Sciatic nerve (tissue), 2 donors: Measurements from ENCODE around the gene ZC3HAV1. TPM values are rescaled to one million over a fixed set of nuclear protein-coding genes. Genes with fewer than 3 reads are reported as not detected.
"Not testable (repeated sequence)": the region's sequence is repeated elsewhere in the genome, so short reads cannot be mapped to it uniquely, and the experiment has no call there.

Experiments
- ATAC-seq: fragments of 200-7000 bp; cut with Tn5 transposase; one replicate; pipeline ENCODE4 v1.9.1; 2020; ENCODE audit warnings: mild to moderate bottlenecking, moderate library complexity
- DNase-seq: peaks from one replicate; pipeline ENCODE4 v3.0.0-alpha.2; 2020; ENCODE audit warnings: low spot score
- intact Hi-C: fragments of 100-400 bp; cut with DNase I; formaldehyde crosslinking; loops from one replicate; pipeline ENCODE4 v1.14.2; 2022
- total RNA-seq: library from RNA; stranded (reverse); fragmentation: NEBNext Ultra II Directional; extraction: Animal tissue kit (Norgen Biotek cat#: 25700); gene quantifications from one replicate; pipeline ENCODE4 v1.2.1, GENCODE V29; 2021
- donor health status: DM: no; HTN: no; CAD: no.
- donor health status: DM: no; HTN: no; CAD: no.

Gene ZC3HAV1
- total RNA-seq, 1 donor from 2014 or later, result 38.2 TPM

DNA sequence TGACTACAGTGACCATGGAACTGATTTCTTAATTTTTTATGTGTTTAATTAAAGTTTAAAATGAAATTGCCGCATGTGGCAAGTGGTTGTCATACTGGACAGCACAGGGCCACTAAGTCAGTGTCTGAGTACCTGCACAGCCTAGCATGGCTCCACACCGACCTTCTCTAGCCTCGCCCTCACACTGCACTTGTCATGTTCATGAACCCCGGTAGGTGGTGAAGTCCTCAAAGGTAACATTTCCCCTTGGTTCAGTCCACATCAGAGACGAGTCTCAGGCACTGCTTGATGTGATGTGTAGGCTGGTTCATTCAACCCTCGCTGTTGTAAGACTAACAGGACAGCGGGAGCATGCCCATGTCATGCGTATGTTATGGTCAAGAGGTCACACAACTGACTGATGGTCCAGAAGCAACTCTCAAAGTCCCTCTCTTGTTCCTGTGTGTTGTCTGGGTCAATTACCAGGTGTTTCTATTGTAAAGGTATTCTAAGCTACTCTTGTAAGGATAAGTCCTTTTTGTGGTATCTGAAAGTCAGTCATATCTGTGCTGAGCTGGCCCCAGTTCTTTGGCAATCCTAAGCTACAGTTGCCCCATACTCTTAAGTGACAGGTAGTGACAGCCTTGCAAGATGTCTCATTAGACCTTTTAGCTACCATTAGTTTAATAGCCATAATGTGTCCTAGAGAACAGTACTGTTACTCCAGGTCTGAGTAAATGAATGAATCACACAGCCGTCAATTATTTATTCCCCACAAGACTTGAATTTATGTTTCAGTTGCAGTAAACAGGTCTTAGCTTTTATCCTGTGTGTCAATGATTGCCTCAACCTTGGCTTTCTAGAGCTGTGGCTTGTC lies 40.7 kb downstream of the ZC3HAV1 start:
- no peak for DNase-seq
- intact Hi-C loops, result no loop called here
- ATAC-seq, result no peak

DNA sequence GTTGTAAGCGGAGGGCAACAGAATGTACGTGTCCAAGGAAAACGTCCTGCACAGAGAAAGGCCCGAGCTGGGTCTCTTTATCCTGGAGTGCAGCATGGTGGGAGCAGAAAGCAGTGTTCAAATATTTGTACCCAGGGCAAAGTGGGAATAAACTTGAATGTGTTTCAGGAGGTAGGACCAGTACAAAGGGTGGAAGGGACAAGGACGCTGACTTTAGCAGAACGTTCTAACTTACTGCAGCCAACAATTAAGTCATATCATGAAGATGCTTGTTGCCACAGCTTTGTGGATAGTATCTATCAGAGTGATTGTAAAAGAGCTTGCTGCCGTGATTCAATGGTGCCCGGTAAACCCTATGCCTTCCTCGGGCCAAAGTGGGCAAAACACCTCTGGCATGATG lies 43.2 kb downstream of the ZC3HAV1 start:
- ATAC-seq (no peak), DNase-seq (no peak)
- intact Hi-C loops, result no loop called here

DNA sequence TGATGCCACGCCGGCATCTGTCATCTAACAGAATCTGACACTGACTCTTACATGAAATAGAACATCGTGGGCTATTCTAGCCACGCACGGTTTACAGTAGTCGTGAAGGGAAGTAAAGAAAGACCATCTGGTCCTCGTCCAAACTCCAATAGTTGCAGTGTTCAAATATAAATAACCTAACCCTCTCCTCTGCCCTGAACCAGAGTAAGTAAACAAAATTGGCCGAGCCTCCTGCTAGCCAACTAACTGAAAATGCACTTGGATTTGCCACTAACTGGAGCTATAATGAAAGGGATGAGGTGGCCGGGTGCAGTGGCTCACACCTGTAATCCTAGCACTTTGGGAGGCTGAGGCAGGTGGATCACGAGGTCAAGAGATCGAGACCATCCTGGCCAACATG lies 44.2 kb downstream of the ZC3HAV1 start:
- ATAC-seq, result no peak
- DNase-seq, result no peak
- intact Hi-C loops, result no loop called here

- DNase-seq (no peak), ATAC-seq (no peak)
- intact Hi-C loops, result no loop called here
Observed at GRCh38 chr7:139061416-139061815, 48.1 kb downstream of the ZC3HAV1 start.

- intact Hi-C loops, result no loop called here
- no peak for DNase-seq
- ATAC-seq, result no peak
Observed at GRCh38 chr7:139060695-139061237, 48.8 kb downstream of the ZC3HAV1 start.

- intact Hi-C loops, result no loop called here
- DNase-seq (no peak), ATAC-seq (no peak)
Observed at GRCh38 chr7:139059905-139060304, 49.6 kb downstream of the ZC3HAV1 start.

- DNase-seq (no peak), ATAC-seq (peak; percentile 30)
- intact Hi-C loops, result no loop called here
Observed at GRCh38 chr7:139058943-139059342, 50.6 kb downstream of the ZC3HAV1 start.

GRCh38 chr7:139055674-139056073 lies 53.8 kb downstream of the ZC3HAV1 start:
- intact Hi-C loops, result no loop called here
- no peak for ATAC-seq

GRCh38 chr7:139054656-139055055 lies 54.9 kb downstream of the ZC3HAV1 start:
- intact Hi-C loops, ATAC-seq, DNase-seq: not testable (repeated sequence)

More at GRCh38 chr7:139055674-139056073, 53.8 kb downstream of the ZC3HAV1 start:
- no peak for DNase-seq

- intact Hi-C loops, result no loop called here
- DNase-seq (no peak), ATAC-seq (no peak)
Observed at GRCh38 chr7:139054101-139054500, 55.4 kb downstream of the ZC3HAV1 start.

DNA sequence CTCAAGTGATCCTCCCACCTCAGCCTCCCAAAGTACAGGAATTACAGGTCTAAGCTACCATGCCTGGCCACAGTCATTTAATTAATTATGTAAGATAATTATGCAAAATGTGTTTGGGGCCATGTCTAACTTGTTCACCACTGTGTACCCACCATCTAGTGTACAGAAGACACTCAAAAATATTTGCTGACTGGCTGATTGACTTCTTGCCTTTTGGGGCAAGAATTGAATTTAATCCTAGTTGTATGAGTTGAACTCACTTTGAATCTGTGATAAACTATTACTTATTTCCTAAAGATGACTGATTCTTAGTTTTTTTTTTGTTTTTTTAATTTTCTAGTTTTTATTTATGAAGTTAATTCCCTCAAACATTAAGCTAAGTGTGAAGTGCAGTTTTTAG lies 57.9 kb downstream of the ZC3HAV1 start:
- no peak for ATAC-seq
- no peak for DNase-seq
- intact Hi-C loops, result no loop called here

- intact Hi-C loops, result no loop called here
- no peak for ATAC-seq
- no peak for DNase-seq
Observed at GRCh38 chr7:139049936-139050335, 59.6 kb downstream of the ZC3HAV1 start.

GRCh38 chr7:139049111-139049510 lies 60.4 kb downstream of the ZC3HAV1 start:
- intact Hi-C loops, result no loop called here

DNA sequence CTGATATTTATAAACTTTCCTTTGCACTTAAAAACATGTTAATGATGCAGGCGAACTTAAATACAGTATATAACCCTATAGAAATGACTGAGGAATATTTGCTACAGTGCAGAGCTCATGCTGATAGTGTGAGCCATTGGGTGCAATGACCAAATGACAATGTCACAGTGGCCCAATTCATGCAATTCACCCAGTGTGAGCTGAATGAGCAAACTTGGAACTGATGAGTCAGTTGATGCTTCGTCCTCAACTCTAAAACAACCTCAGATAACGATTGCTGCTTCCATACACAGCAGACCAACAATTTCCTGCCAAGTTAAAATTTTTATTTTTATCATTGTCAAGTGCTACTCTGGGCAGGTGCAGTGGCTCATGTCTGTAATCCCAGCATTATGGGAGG lies 61.5 kb downstream of the ZC3HAV1 start:
- ATAC-seq (no peak), DNase-seq (no peak)
- intact Hi-C loops, result no loop called here

More at GRCh38 chr7:139049111-139049510, 60.4 kb downstream of the ZC3HAV1 start:
- no peak for ATAC-seq
- no peak for DNase-seq

DNA sequence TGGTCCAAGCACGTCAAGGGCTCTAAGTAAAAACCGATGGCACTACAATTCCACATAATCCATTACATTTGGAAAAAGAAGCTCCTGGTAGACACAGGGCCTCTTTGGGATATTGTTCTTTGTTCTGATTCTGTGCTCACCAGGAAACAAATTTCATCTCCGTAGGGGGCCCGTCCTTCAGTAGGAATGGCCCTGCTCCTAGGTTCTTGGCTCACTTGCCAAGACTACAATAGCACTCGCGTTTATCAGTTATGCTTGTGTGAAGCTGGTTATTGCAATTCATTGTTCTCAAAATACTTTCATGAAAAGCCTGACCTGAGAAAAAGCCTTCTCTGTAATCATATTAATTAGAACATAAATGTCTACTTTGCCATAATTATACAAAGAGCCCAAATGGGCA lies 63.4 kb downstream of the ZC3HAV1 start:
- no peak for DNase-seq
- intact Hi-C loops, result no loop called here
- ATAC-seq, result no peak

DNA sequence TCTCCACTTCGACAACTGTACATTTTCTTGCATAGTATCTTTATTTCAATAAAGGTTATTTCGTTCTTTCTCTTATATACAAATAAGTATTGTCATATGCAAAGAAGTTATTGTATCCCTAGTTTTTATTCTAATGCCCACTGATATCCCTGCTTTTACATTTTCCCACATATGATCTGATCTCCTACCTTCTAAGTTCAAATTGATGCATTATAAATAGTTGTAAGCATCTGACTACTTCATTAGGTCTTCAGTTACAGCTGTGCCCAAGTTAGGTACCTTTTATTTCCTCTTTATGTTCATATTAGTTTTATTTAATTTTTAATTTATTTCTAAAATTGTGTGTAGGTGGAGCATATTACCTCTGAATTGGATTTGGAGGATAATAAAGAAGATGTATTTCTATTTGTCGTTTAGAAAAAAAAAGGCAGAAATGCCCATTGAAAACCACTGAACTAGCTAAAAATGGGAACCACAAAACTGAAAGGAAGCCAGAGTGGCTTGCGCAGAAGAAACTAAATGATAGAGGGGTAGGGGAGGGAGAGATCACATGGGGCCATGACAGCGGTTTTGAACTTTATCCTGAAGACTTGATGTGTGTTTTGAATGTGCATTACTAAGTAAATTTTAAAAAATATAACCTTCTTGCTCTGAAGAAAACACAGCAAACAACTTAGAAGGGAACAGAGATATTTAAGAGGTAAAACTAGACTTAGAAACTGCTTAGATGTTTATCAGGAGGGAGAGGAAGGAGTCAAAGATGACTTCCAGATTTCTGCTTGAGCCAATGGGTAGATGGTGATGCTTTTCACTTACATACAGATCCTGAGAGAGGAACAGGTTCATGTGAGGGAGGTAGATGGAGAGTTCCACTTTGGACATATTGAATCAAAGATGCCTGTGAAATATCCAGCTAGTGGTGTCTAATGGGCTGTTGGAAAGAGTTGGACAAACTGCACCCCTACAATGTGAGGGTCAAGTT lies 64.4 kb downstream of the ZC3HAV1 start:
- DNase-seq (no peak), ATAC-seq (no peak)
- intact Hi-C loops, result no loop called here

- DNase-seq, result no peak
- intact Hi-C loops, result no loop called here
- no peak for ATAC-seq
Observed at GRCh38 chr7:139043823-139044812, 65.4 kb downstream of the ZC3HAV1 start.

DNA sequence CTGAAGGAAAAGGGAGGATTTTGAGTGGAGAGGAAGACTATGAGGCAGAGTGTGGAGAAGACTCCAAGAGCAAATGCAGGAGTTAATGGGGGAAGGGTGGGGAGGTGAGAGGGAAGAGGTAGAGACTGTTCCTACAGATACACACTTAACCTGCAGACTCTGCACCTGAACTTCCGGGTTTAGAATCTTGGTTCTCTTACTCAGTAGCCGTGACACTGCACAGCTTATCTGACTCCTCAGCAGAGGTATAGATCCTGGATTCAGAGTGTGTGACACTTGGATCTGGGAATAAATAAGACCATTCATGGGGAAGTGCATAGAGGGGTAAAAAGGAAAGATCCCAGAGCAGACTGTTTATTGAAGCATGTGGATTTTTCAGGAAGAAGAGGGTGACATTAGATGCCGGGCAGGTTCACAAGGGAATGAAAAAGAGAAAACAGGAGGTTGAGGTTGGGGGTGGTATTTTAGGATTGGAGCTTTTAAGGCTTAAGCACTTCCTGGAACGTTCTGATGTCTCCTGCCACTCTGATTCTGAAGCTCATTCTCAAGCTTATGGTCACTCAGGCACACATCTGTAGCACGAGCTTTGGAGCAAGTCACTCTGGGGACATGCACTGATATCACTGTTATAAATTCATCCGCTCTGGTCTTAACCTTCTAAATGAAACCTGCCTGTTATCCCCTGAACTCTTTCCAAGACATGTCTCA lies 68.0 kb downstream of the ZC3HAV1 start:
- DNase-seq (no peak), ATAC-seq (no peak)
- intact Hi-C loops, result no loop called here
